ENCODE measurements around the gene ZSWIM6. TPM values are rescaled to one million over a fixed set of nuclear protein-coding genes. Genes with fewer than 3 reads are reported as not detected.

ZSWIM6 gene
- total and polyA plus RNA-seq, 12 donors = 2.1 to 10.3 (median 6.7) TPM

DNA sequence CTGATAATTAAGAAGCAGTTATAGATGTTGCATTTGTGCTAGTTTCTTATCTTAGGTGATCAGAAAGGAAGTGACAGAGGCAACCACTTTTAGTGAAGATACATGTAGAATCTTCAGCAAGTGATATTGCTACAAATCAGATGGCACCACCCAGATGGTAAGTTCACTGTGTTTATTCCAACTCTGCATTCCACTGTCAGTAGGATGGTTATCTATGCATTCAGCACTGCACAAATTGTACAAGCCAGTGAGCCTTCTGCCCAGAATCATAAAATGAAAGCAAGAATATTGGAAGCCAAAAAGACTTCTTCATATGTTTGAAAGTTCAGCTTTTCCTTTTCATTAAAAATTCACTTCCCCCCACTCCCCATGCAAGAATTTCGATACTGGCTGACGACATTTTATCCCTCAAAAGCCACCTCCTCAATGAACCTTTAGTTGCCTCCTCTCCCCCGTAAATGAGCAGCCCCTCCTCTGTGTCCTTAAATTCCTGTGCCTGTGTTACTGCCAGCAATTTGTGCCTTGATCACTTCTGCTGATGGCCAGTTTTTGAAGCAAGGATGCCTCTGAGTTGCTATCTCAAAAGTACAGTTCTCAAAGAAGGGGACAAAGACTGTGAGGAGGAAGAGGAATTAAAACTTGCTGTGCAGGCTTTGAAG, 91.6 kb downstream of the ZSWIM6 start:
- TF ChIP-seq, protein P1, sequence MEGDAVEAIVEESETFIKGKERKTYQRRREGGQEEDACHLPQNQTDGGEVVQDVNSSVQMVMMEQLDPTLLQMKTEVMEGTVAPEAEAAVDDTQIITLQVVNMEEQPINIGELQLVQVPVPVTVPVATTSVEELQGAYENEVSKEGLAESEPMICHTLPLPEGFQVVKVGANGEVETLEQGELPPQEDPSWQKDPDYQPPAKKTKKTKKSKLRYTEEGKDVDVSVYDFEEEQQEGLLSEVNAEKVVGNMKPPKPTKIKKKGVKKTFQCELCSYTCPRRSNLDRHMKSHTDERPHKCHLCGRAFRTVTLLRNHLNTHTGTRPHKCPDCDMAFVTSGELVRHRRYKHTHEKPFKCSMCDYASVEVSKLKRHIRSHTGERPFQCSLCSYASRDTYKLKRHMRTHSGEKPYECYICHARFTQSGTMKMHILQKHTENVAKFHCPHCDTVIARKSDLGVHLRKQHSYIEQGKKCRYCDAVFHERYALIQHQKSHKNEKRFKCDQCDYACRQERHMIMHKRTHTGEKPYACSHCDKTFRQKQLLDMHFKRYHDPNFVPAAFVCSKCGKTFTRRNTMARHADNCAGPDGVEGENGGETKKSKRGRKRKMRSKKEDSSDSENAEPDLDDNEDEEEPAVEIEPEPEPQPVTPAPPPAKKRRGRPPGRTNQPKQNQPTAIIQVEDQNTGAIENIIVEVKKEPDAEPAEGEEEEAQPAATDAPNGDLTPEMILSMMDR (IDR thresholded peaks at IDR 0.05) = no peak
- Histone ChIP-seq H3K9me3 (peaks cover 0 to 15% (median 0%) of the 10 kb centered on the region in 11 donors), H3K36me3 (no peaks in the 10 kb centered on the region), H3K27ac (no peak overlapping the region), H3K4me1 (peaks cover 11 to 33% (median 19%) of the 10 kb centered on the region in 9 donors), H3K4me3 (no peak overlapping the region), H3K27me3 (no peaks in the 10 kb centered on the region)
- intact Hi-C loops (cut with DNase I) = no loop called here
- WGBS, 2 donors = 5 to 21% methylated on average over 3 of the region's 3 CpGs
- ATAC-seq (peak in 4 of 8 donors; percentile 14 to 46 (median 28)), DNase-seq (no peak)

- intact Hi-C loops (cut with DNase I) = no loop called here
- no peaks in the 10 kb centered on the region for H3K27me3 ChIP-seq
- H3K9me3 ChIP-seq = peaks cover 0 to 15% (median 0%) of the 10 kb centered on the region in 11 donors
- peaks cover 11 to 42% (median 26%) of the 10 kb centered on the region in 9 donors for H3K4me1 ChIP-seq
- H3K27ac ChIP-seq = no peak overlapping the region
- ATAC-seq (no peak), DNase-seq (no peak)
- H3K36me3 ChIP-seq = no peaks in the 10 kb centered on the region
- TF ChIP-seq, protein P1 (IDR thresholded peaks at IDR 0.05) = no peak
- H3K4me3 ChIP-seq = no peak overlapping the region
- WGBS, 2 donors = 88 to 93% methylated on average over 1 of the region's 1 CpG
Observed at GRCh38 chr5:61425918-61426317, 93.9 kb downstream of the ZSWIM6 start.

GRCh38 chr5:61429906-61430305, 97.8 kb downstream of the ZSWIM6 start:
- H3K27me3 ChIP-seq = no peaks in the 10 kb centered on the region
- H3K36me3 ChIP-seq = no peaks in the 10 kb centered on the region
- 98 to 100% methylated on average over 1 of the region's 1 CpG for WGBS, 2 donors
- TF ChIP-seq, protein P1 (IDR thresholded peaks at IDR 0.05) = no peak
- no peaks in the 10 kb centered on the region for H3K9me3 ChIP-seq
- no peak overlapping the region for H3K27ac ChIP-seq
- DNase-seq (no peak), ATAC-seq (no peak)
- no peak overlapping the region for H3K4me3 ChIP-seq
- H3K4me1 ChIP-seq = peaks cover 0 to 35% (median 16%) of the 10 kb centered on the region in 9 donors
- intact Hi-C loops (cut with DNase I) = no loop called here

DNA sequence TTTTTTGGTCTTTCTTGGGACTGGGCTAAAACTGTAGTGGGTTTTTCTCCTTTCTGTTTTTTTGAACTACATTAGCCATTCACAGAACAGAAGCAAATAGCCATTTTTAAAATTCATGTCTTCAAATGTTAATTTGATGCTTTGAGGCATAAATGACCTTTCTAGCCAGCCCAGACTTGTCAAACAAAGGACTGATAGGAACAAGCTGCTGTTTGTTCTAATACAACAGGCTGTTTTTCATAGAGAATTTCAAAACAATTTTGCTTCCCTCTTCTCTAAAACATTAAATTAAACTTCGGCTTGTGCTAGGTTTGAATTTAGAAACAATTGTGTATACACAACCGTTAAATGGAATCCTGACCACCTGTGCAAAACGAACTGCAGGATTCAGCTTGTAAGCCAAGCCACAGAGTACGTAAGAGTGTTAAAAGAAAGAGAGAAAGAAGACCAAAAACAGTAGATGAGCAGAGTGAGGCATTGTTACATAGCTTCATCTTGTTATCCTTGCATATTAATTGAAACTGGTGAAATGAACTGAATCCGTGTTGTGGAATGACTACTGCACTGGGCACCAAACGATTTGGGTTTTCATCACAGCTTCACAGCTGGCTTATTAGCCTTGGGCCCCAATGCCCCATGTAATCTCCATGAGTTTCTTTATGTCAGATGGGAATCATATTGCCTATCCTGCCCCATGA, 100.0 kb downstream of the ZSWIM6 start:
- ATAC-seq (peak in 2 of 8 donors; percentile 17 to 27), DNase-seq (no peak)
- Histone ChIP-seq H3K4me1 (peaks cover 0 to 24% (median 14%) of the 10 kb centered on the region in 9 donors), H3K27me3 (no peaks in the 10 kb centered on the region), H3K4me3 (no peak overlapping the region), H3K36me3 (no peaks in the 10 kb centered on the region), H3K9me3 (no peaks in the 10 kb centered on the region), H3K27ac (peak overlapping the region in 1 of 10 donors; percentile 2)
- TF ChIP-seq, protein P1 (IDR thresholded peaks at IDR 0.05) = no peak
- WGBS, 2 donors = 64 to 72% methylated on average over 6 of the region's 6 CpGs
- intact Hi-C loops (cut with DNase I) = no loop called here

All from heart right ventricle (tissue), 16 donors.